Kidney (tissue), 14 donors: ENCODE data around the gene ASPG. TPM values are rescaled to one million over a fixed set of nuclear protein-coding genes. Genes with fewer than 3 reads are reported as not detected.

Experiments used
- DNase-seq, 5 donors: peaks; one replicate each; pipeline ENCODE4 v3.0.0-alpha.2; 2013 to 2020
- FAIRE-seq: peaks from 2 replicates; lab custom pipeline; 2012; peaks lifted over from hg19 to GRCh38; lab: Jason Lieb, UNC
- H3K27ac ChIP-seq, 2 donors: one replicate each; pipeline ENCODE4 v1.7.0; 2013; ENCODE audit warnings: low read depth in 2 of 2, low read length in 2 of 2, inconsistent platforms in 1 of 2
- H3K27me3 ChIP-seq: one replicate; pipeline ENCODE4 v1.7.1; 2013; ENCODE audit warnings: low read length, inconsistent platforms; ENCODE audit not compliant: control insufficient read depth, insufficient read depth
- H3K36me3 ChIP-seq, 3 donors: one replicate each; pipeline versions ENCODE4 v1.7.0 to v1.7.1; 2013; ENCODE audit warnings: low read length in 3 of 3, control low read depth in 1 of 3, inconsistent platforms in 1 of 3; ENCODE audit not compliant: insufficient read depth in 3 of 3, control insufficient read depth in 2 of 3
- H3K4me1 ChIP-seq, 3 donors: one replicate each; pipeline versions ENCODE4 v1.7.0 to v1.7.1; 2013; ENCODE audit warnings: low read length in 3 of 3, inconsistent platforms in 1 of 3, low read depth in 1 of 3; ENCODE audit not compliant: control insufficient read depth in 2 of 3, insufficient read depth in 2 of 3
- H3K4me3 ChIP-seq, 3 donors: one replicate each; pipeline versions ENCODE4 v1.7.0 to v1.8.1; 2013; ENCODE audit warnings: low read length in 3 of 3, control low read depth in 1 of 3, inconsistent platforms in 1 of 3
- H3K9ac ChIP-seq, 3 donors: one replicate each; pipeline versions ENCODE4 v1.7.0 to v1.7.1; 2013; ENCODE audit warnings: low read length in 3 of 3, control low read depth in 1 of 3, inconsistent platforms in 1 of 3
- H3K9me3 ChIP-seq, 3 donors: one replicate each; pipeline versions ENCODE4 v1.7.0 to v1.7.1; 2013; ENCODE audit warnings: low read length in 3 of 3, control low read depth in 1 of 3, inconsistent platforms in 1 of 3; ENCODE audit not compliant: control insufficient read depth in 2 of 3, insufficient read depth in 1 of 3
- intact Hi-C: fragments of 100-400 bp; cut with DNase I; formaldehyde crosslinking; loops from one replicate; pipeline ENCODE4 v1.11.1; 2022
- polyA plus RNA-seq: library from polyadenylated mRNA; stranded (reverse); fragments of 350-450 nt; fragmentation: Illumina TruSeq; extraction: RNeasy Lipid Tissue Mini Kit (QIAGEN cat#74804); gene quantifications from one replicate; pipeline ENCODE4 v1.2.3, GENCODE V29; 2014; ENCODE audit warnings: low read depth, low replicate concordance; ENCODE audit not compliant: insufficient read depth
- total RNA-seq: library from RNA; stranded (reverse); fragmentation: NEBNext Ultra II Directional; extraction: Animal tissue kit (Norgen Biotek cat#: 25700); gene quantifications from one replicate; pipeline ENCODE4 v1.2.1, GENCODE V29; 2021
- TF ChIP-seq, protein P1 (sequence below): IDR thresholded peaks from 3 replicates; pipeline ENCODE4 v1.5.1; 2012; ENCODE audit warnings: mild to moderate bottlenecking, moderate library complexity, borderline replicate concordance; ENCODE audit not compliant: insufficient read depth; ENCODE audit errors: extremely low read depth
- donor health status: control.
- donor health status: control.
- donor health status: control.
- donor health status: control.
- donor health status: control.
- donor health status: DM: yes; HTN: yes; CAD: no.
- donor health status: Normal renal cell carcinoma (clear cell type).

ASPG gene
- total and polyA plus RNA-seq, 2 donors from 2014 or later = 2.5 to 58.1 TPM

DNA sequence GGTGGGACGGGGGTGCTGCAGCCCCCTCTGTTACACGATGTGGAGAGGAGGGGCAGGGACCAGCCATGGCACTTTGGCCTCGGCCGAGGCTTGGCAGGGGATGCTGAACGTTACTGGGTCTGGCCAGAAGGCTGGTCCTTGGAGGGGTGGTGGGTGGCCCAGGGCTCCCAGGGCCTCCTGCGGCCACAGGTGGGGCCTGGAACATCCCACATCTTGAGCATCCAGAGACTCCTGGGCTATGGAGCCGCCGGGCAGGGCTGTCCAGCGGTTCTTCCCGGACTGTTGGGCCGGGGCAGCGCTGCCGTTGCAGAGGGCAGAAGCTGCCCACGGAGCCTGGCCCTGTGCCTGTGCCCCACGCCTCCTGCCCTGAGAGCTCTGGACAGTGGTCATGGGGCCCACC is 68.7 kb downstream of the ASPG start:
- intact Hi-C loops = no loop called here
- Histone ChIP-seq H3K27ac (no peak overlapping the region), H3K36me3 (no peaks in the 10 kb centered on the region), H3K9ac (no peak overlapping the region), H3K4me3 (no peak overlapping the region), H3K4me1 (peaks cover 0 to 5% (median 0%) of the 10 kb centered on the region in 3 donors), H3K9me3 (no peaks in the 10 kb centered on the region), H3K27me3 (no peaks in the 10 kb centered on the region)
- TF ChIP-seq, protein P1, sequence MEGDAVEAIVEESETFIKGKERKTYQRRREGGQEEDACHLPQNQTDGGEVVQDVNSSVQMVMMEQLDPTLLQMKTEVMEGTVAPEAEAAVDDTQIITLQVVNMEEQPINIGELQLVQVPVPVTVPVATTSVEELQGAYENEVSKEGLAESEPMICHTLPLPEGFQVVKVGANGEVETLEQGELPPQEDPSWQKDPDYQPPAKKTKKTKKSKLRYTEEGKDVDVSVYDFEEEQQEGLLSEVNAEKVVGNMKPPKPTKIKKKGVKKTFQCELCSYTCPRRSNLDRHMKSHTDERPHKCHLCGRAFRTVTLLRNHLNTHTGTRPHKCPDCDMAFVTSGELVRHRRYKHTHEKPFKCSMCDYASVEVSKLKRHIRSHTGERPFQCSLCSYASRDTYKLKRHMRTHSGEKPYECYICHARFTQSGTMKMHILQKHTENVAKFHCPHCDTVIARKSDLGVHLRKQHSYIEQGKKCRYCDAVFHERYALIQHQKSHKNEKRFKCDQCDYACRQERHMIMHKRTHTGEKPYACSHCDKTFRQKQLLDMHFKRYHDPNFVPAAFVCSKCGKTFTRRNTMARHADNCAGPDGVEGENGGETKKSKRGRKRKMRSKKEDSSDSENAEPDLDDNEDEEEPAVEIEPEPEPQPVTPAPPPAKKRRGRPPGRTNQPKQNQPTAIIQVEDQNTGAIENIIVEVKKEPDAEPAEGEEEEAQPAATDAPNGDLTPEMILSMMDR = no peak
- DNase-seq (no peak), FAIRE-seq (no peak)

GRCh38 chr14:104155513-104155912 is 70.0 kb downstream of the ASPG start:
- FAIRE-seq = no peak
- no peak overlapping the region for H3K9ac ChIP-seq
- H3K4me1 ChIP-seq = peaks cover 0 to under 1% (median 0%) of the 10 kb centered on the region in 3 donors
- H3K36me3 ChIP-seq = no peaks in the 10 kb centered on the region
- no peak overlapping the region for H3K27ac ChIP-seq
- intact Hi-C loops = no loop called here
- H3K4me3 ChIP-seq = no peak overlapping the region
- DNase-seq = no peak
- no peaks in the 10 kb centered on the region for H3K9me3 ChIP-seq
- TF ChIP-seq, protein P1 = no peak
- H3K27me3 ChIP-seq = no peaks in the 10 kb centered on the region

GRCh38 chr14:104156142-104156541 is 70.6 kb downstream of the ASPG start:
- no peak overlapping the region for H3K4me3 ChIP-seq
- no peaks in the 10 kb centered on the region for H3K4me1 ChIP-seq
- FAIRE-seq (no peak), DNase-seq (no peak)
- no peaks in the 10 kb centered on the region for H3K9me3 ChIP-seq
- intact Hi-C loops = no loop called here
- H3K9ac ChIP-seq = no peak overlapping the region
- TF ChIP-seq, protein P1 = no peak
- no peaks in the 10 kb centered on the region for H3K27me3 ChIP-seq
- H3K27ac ChIP-seq = no peak overlapping the region
- H3K36me3 ChIP-seq = no peaks in the 10 kb centered on the region
